NCI-H1048 (cell line): Measurements from ENCODE around the gene PCDHA1.
"Not testable (repeated sequence)": the region's sequence is repeated elsewhere in the genome, so short reads cannot be mapped to it uniquely, and the experiment has no call there.

ENCODE experiments used
- DNase-seq: peaks from one replicate; lab custom pipeline; 2025; lab: John Stamatoyannopoulos, UW

PCDHA1 gene

DNA sequence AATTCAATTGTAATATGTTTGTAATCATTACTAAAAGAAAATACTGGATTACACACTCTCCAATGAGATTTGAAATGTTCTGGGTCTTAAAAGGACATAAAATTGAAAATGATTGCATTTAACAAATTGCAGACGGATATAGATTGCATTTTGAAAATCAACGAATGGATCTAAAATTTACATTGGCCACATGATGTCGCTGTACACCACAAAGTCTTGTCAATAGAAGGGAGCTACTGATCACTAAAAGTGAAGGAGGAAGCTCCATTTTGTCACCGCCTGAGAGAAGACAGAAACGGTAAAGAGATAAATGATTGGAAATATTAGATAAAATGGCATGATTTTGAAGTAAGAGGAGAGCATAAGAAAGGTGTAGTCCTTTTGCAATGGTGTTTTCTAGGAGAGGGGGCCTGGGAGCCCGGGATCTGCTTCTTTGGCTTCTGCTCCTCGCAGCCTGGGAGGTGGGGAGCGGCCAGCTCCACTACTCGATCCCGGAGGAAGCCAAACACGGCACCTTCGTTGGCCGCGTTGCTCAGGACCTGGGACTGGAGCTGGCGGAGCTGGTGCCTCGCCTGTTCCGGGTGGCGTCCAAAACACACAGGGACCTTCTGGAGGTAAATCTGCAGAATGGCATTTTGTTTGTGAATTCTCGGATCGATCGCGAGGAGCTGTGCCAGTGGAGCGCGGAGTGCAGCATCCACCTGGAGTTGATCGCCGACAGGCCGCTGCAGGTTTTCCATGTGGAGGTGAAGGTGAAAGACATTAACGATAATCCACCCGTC lies at the start of gene PCDHA1:
TSS of gene PCDHA1 (plus strand) at position 236 of the 782 bp plus-strand sequence.
- no peak for DNase-seq

DNA sequence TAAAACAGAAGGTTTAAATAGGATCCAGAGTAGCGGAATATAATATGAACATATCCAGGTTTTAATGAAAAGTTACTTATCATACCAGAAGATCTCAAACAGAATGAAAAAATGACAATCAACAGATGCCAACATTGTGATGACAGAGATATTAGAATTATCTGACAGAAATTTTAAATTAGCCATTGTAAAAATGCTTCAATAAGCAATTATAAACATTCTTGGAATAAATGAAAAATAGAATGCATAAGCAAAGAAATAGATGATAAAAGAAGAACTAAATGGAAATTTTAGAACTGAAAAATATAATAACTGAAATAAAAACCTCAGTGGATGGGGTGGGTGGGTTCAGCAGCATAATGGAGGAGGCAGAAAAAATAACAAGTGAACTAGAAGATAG lies 48.5 kb upstream of the PCDHA1 start:
- DNase-seq: no peak

DNA sequence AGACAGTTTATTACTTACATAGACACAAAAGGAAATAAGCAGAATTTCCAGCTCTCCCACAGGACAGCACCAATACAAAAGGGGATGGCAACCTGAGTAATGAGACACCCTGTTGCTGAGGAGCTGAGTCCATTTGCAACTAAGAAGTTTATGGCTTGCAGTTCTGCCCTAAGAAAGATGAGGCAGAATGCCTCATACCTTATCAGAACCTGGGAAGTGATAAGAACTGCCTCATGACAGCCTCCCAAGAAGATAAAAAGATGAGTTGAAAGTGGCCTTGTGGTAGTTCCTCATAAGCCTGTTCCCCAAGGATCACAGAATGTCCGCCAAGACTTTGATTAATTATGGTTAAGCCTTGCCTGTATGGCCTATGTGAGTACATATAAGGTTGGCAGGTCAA lies 44.0 kb upstream of the PCDHA1 start:
- no peak for DNase-seq

DNA sequence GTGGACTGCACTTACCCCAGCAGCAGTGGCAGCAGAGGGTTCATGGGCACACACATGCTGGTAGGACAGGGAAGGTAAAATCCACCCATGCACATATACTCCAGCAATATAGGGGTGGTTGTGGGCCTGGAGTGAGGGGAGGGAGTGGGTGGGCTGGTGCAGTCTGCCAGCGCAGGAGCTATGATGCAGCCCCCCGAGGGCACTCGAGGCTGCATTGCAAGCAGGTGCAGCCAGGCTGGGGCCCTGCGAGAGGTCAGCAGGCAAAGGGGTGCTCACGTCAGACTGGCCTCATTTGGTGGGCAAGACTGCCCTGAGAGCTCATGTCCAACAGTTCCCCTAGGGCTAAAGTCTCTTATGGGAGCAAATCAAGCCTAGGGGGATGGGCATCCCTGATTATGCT lies 32.4 kb upstream of the PCDHA1 start:
- no peak for DNase-seq

DNA sequence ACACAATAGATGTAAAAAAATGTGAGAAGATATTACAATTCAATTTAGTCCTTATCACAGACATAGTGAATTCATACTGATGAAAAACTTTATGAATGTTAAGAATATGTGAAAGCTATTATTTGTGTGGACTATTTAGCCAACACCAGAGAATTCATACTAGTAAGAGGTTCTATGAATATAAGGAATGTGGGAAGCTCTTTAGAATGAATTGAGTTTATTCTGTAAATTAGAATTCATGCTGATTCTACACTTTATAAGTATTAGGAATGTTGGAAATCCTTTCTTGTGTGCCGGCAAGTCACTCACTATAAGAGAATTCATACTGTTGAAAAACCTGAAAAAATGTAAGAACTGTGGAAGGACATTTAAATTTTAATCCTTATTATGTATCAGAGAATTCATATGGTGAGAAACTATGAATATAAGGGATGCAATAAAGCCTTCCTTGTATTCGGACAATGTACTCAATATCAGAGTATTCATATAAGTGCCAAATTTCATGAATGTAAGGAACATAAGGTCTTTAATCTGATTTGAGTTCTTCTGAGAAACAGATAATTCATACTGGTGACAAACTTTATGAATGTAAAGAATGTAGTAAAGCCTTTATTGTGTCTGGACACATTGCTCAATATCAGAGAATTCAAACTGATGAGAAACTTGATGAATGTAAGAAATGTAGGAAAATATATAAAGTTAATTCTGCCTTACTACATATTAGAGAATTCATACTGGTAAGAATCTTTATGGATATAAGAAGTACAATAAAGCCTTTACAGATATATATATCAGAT lies 21.6 kb upstream of the PCDHA1 start:
- DNase-seq: no peak

DNA sequence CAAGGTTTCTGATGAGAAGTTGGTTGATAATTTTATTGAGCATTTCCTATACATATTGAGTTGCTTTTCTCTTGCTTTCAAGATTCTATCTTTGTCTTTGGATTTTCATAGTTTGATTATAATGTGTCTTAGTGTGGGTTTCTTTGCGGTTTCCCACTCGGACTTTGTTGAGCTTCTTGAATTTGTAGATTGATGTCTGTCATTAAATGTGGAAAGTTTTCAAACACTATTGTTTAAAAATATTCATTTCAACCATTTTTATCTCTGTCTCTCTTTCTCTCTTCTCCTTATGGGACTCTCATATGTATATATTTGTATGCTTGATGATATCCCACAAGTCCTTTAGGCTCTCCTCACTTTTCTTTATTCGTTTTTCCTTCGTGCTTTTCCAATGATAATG lies 18.5 kb upstream of the PCDHA1 start:
- DNase-seq: no peak

DNA sequence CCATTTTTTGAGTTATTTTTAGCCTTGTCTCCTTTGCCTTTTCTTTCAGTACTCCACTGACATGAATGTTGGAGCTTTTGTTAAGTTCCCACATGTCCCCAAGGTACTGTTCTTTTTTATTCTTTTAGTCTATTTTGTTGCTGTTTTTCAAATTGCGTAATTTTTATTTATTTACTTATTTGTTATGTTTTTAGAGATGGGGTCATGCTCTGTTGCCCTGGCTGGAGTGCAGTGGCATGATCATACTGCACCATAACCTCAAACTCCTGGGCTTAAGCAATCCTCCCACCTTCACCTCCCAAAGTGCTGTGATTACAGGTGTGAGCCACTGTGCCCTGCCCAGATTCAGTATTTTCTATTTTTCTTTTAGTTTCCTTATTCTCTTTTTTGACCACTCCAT lies 5.4 kb upstream of the PCDHA1 start:
- DNase-seq: no peak

DNA sequence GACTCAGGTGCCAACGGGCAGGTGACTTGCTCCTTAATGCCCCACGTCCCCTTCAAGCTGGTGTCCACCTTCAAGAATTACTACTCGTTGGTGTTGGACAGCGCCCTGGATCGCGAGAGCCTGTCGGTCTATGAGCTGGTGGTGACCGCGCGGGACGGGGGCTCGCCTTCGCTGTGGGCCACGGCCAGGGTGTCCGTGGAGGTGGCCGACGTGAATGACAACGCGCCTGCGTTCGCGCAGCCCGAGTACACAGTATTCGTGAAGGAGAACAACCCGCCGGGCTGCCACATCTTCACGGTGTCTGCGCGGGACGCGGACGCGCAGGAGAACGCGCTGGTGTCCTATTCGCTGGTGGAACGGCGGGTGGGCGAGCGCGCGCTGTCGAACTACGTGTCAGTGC lies 1.5 kb downstream of the PCDHA1 start:
- DNase-seq: not testable (repeated sequence)

DNA sequence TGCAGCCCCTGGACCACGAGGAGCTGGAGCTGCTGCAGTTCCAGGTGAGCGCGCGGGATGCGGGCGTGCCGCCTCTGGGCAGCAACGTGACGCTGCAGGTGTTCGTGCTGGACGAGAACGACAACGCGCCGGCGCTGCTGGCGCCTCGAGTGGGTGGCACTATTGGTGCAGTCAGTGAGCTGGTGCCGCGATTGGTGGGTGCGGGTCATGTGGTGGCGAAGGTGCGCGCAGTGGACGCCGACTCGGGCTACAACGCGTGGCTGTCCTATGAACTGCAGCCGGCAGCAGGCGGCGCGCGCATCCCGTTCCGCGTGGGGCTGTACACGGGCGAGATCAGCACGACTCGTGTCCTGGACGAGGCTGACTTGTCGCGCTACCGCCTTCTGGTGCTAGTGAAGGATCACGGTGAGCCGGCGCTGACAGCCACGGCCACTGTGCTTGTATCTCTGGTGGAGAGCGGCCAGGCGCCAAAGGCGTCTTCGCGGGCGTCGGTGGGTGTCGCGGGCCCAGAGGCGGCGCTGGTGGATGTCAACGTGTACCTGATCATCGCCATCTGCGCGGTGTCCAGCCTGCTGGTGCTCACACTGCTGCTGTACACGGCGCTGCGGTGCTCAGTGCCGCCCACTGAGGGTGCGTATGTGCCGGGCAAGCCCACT lies 2.0 kb downstream of the PCDHA1 start:
- not testable (repeated sequence) for DNase-seq

DNA sequence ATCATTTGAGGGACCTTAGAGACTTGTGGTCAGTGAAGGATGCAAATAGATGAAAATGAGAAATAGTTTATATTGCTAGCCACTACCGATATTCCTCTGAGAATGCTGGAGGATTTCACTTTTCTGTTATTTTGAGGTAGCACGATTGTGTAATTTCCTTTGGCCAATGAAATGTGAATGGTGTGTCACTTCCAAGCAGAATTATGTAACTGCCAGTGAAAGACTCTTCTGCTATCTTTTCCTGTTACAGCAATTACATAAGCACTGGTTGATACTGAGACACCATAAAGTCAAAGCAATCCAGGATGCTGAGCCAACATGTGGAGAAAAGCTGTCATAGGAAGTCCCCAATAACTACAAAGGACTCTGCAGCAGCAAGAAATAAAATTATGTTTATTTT lies 5.1 kb downstream of the PCDHA1 start:
- no peak for DNase-seq

DNA sequence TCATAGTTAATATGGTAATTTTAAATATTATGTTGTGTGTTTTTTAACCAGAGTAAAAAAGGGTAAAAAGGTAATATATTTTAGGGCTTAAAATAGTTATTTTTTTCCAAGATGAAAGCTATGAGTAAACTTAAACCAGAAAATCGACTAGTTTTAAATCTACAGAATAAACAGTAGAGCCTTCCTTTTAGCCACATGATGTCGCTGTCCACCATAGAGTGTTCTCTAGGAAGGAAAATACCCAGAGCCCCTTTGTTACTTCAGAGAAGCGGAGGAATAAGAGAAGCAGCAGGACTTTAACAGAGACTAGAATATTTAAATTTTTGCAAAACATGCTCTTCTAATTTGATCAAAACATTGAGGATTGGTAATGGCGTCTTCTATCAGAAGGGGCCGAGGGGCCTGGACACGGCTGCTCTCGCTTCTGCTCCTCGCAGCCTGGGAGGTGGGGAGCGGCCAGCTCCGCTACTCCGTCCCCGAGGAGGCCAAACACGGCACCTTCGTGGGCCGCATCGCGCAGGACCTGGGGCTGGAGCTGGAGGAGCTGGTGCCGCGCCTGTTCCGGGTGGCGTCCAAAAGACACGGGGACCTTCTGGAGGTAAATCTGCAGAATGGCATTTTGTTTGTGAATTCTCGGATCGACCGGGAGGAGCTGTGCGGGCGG lies 8.8 kb downstream of the PCDHA1 start, which contains the start of gene PCDHA2:
TSS of gene PCDHA2 (plus strand) at position 258 of the 664 bp plus-strand sequence.
- DNase-seq: no peak

DNA sequence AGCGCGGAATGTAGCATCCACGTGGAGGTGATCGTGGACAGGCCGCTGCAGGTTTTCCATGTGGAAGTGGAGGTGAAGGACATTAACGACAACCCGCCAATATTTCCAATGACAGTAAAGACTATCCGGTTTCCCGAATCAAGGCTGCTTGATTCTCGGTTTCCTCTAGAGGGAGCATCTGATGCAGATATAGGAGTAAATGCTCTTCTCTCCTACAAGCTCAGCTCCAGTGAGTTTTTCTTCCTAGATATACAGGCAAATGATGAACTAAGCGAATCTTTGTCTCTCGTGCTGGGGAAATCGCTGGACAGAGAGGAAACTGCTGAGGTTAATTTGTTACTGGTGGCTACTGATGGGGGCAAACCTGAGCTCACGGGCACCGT lies 9.3 kb downstream of the PCDHA1 start:
- no peak for DNase-seq

DNA sequence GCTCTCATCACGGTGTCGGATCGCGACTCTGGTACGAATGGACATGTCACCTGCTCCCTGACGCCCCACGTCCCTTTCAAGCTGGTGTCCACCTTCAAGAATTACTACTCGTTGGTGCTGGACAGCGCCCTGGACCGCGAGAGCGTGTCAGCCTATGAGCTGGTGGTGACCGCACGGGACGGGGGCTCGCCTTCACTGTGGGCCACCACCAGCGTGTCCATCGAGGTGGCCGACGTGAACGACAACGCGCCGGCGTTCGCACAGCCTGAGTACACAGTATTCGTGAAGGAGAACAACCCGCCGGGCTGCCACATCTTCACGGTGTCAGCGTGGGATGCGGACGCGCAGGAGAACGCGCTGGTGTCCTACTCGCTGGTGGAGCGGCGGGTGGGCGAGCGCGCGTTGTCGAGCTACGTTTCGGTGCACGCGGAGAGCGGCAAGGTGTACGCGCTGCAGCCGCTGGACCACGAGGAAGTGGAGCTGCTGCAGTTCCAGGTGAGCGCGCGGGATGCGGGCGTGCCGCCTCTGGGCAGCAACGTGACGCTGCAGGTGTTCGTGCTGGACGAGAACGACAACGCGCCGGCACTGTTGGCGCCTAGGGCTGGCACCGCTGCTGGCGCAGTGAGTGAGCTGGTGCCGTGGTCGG lies 10.3 kb downstream of the PCDHA1 start:
- DNase-seq: not testable (repeated sequence)

DNA sequence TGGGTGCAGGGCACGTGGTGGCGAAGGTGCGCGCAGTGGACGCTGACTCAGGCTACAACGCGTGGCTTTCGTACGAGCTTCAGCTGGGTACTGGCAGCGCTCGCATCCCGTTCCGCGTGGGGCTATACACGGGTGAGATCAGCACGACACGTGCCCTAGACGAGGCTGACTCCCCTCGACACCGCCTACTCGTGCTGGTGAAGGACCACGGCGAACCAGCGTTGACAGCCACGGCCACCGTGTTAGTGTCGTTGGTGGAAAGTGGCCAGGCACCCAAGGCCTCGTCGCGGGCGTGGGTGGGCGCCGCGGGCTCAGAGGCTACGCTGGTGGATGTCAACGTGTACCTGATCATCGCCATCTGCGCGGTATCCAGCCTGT lies 10.8 kb downstream of the PCDHA1 start:
- DNase-seq: no peak

DNA sequence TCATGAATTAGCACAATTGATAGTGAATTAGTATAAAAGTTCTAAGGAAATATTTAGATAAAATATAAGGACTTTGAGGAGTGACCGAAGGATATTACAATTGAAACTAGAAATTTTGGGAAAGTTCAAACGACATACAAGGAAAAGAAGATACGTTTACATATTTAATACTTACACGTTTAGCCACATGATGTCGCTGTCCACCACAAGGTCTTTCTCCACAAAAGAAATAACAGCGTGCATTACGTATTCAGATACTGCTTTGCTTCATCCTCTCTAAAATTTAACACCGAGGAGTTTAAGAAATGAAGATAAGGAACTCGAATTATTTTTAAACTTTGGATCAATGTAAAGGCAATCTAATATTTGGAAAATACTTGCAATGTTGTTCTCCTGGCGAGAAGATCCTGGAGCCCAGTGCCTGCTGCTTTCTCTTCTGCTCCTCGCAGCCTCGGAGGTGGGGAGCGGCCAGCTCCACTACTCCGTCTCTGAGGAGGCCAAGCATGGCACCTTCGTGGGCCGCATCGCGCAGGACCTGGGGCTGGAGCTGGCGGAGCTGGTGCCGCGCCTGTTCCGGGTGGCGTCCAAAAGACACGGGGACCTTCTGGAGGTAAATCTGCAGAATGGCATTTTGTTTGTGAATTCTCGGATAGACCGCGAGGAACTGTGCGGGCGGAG lies 15.0 kb downstream of the PCDHA1 start, which contains the start of gene PCDHA3:
TSS of gene PCDHA3 (plus strand) at position 242 of the 678 bp plus-strand sequence.
- DNase-seq: no peak

DNA sequence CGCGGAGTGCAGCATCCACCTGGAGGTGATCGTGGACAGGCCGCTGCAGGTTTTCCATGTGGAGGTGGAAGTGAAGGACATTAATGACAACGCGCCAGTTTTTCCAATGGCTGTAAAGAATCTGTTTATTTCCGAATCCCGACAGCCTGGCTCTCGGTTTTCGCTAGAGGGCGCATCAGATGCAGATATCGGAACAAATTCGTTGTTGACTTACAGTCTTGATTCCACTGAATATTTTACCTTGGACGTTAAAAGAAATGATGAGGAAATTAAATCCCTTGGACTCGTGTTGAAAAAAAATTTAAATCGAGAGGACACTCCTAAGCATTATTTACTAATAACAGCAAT lies 15.5 kb downstream of the PCDHA1 start:
- no peak for DNase-seq

DNA sequence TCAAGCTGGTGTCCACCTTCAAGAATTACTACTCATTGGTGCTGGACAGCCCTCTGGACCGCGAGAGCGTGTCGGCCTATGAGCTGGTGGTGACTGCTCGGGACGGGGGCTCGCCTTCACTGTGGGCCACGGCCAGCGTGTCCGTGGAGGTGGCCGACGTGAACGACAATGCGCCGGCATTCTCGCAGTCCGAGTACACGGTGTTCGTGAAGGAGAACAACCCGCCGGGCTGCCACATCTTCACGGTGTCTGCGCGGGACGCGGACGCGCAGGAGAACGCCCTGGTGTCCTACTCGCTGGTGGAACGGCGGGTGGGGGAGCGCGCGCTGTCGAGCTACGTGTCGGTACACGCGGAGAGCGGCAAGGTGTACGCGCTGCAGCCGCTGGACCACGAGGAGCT lies 16.4 kb downstream of the PCDHA1 start:
- DNase-seq: not testable (repeated sequence)

DNA sequence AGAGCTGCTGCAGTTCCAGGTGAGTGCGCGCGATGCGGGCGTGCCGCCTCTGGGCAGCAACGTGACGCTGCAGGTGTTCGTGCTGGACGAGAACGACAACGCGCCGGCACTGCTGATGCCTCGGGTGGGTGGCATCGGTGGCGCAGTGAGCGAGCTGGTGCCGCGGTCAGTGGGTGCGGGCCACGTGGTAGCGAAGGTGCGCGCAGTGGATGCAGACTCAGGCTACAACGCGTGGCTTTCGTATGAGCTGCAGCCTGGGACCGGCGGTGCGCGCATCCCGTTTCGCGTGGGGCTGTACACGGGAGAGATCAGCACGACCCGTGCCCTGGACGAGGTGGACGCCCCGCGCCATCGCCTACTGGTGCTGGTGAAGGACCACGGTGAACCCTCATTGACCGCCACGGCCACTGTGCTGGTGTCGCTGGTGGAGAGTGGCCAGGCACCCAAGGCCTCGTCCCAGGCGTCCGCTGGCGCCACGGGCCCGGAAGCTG lies 16.9 kb downstream of the PCDHA1 start:
- no peak for DNase-seq

DNA sequence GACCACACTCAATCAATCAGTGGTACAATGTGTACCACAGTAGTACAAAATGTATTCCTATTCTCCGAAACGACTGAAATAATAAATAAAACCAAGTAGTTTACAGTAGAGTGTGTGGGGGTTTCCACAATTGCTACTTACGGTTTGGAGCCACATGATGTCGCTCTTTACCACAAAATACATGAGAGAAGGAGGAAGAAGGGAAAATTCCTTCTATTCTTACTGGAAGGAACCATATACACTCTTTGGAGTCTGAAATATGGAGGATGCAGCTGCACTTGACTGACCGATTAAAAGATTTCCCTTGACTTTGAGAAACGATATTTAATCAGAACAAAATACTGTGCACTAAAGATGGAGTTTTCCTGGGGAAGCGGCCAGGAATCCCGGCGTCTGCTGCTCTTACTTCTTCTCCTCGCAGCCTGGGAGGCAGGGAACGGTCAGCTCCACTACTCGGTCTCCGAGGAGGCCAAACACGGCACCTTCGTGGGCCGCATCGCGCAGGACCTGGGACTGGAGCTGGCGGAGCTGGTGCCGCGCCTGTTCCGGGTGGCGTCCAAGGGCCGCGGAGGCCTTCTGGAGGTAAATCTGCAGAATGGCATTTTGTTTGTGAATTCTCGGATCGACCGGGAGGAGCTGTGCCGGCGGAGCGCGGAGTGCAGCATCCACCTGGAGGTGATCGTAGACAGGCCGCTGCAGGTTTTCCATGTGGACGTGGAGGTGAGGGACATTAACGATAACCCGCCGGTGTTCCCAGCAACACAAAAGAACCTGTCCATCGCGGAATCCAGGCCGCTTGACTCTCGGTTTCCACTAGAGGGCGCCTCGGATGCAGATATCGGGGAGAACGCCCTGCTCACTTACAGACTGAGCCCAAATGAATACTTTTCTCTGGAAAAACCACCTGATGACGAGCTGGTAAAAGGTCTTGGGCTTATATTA lies 21.2 kb downstream of the PCDHA1 start, which contains the start of gene PCDHA4:
TSS of gene PCDHA4 (plus strand) at position 235 of the 942 bp plus-strand sequence.
- peak; percentile 48 for DNase-seq
